Measurements from ENCODE around the gene SAXO1. TPM values are rescaled to one million over a fixed set of nuclear protein-coding genes. Genes with fewer than 3 reads are reported as not detected.

Gene SAXO1
- total RNA-seq, 4 donors from 2014 or later: 0.05 to 1.5 (median 0.14) TPM

- no peak overlapping the region for H3K4me3 ChIP-seq
- WGBS: 42% methylated on average over 5 of the region's 5 CpGs
- no peak for DNase-seq (ENCODE audit: low spot score in 2 of 2)
- no peaks in the 10 kb centered on the region for H3K36me3 ChIP-seq
- no peaks in the 10 kb centered on the region for H3K27me3 ChIP-seq
- TF ChIP-seq POLR2A (IDR thresholded peaks at IDR 0.05): no peak
- TF ChIP-seq CTCF (IDR thresholded peaks at IDR 0.05): no peak
- no peak for TF ChIP-seq EP300 (IDR thresholded peaks at IDR 0.05)
- no peak for TF ChIP-seq POLR2AphosphoS5 (IDR thresholded peaks at IDR 0.05)
- H3K4me1 ChIP-seq: peaks cover 18% of the 10 kb centered on the region
- no peak overlapping the region for H3K27ac ChIP-seq
- no peaks in the 10 kb centered on the region for H3K9me3 ChIP-seq
Measured at GRCh38 chr9:18982262-18982620, 50.8 kb downstream of the SAXO1 start.

GRCh38 chr9:18981476-18982261, 51.3 kb downstream of the SAXO1 start:
- Histone ChIP-seq H3K4me1 (peaks cover 18% of the 10 kb centered on the region), H3K9me3 (no peaks in the 10 kb centered on the region), H3K27me3 (no peaks in the 10 kb centered on the region), H3K36me3 (no peaks in the 10 kb centered on the region), H3K27ac (no peak overlapping the region), H3K4me3 (no peak overlapping the region)
- WGBS: 87% methylated on average over 4 of the region's 4 CpGs
- TF ChIP-seq POLR2A (IDR thresholded peaks at IDR 0.05): no peak
- no peak for TF ChIP-seq POLR2AphosphoS5 (IDR thresholded peaks at IDR 0.05)
- no peak for TF ChIP-seq CTCF (IDR thresholded peaks at IDR 0.05)
- TF ChIP-seq EP300 (IDR thresholded peaks at IDR 0.05): no peak
- no peak for DNase-seq (ENCODE audit: low spot score in 2 of 2)

- Histone ChIP-seq H3K4me3 (no peak overlapping the region), H3K9me3 (no peaks in the 10 kb centered on the region), H3K4me1 (peaks cover 17% of the 10 kb centered on the region), H3K36me3 (no peaks in the 10 kb centered on the region), H3K27me3 (no peaks in the 10 kb centered on the region), H3K27ac (no peak overlapping the region)
- 15% methylated on average over 1 of the region's 1 CpG for WGBS
- no peak for TF ChIP-seq CTCF (IDR thresholded peaks at IDR 0.05)
- TF ChIP-seq EP300 (IDR thresholded peaks at IDR 0.05): no peak
- no peak for TF ChIP-seq POLR2AphosphoS5 (IDR thresholded peaks at IDR 0.05)
- no peak for TF ChIP-seq POLR2A (IDR thresholded peaks at IDR 0.05)
- DNase-seq (ENCODE audit: low spot score in 2 of 2): no peak
Measured at GRCh38 chr9:18980189-18980588, 52.8 kb downstream of the SAXO1 start.

GRCh38 chr9:18979367-18979766, 53.6 kb downstream of the SAXO1 start:
- TF ChIP-seq EP300 (IDR thresholded peaks at IDR 0.05): no peak
- no peak for TF ChIP-seq POLR2AphosphoS5 (IDR thresholded peaks at IDR 0.05)
- no peak for TF ChIP-seq CTCF (IDR thresholded peaks at IDR 0.05)
- no peak for TF ChIP-seq POLR2A (IDR thresholded peaks at IDR 0.05)
- DNase-seq (ENCODE audit: low spot score in 2 of 2): no peak
- H3K27ac ChIP-seq: no peak overlapping the region
- H3K9me3 ChIP-seq: no peaks in the 10 kb centered on the region
- no peaks in the 10 kb centered on the region for H3K36me3 ChIP-seq
- 66% methylated on average over 2 of the region's 2 CpGs for WGBS
- H3K4me3 ChIP-seq: no peak overlapping the region
- peaks cover 15% of the 10 kb centered on the region for H3K4me1 ChIP-seq
- H3K27me3 ChIP-seq: no peaks in the 10 kb centered on the region

GRCh38 chr9:18978188-18978587, 54.8 kb downstream of the SAXO1 start:
- H3K27ac ChIP-seq: no peak overlapping the region
- no peak for DNase-seq (ENCODE audit: low spot score in 2 of 2)
- H3K4me1 ChIP-seq: peaks cover 15% of the 10 kb centered on the region
- H3K9me3 ChIP-seq: no peaks in the 10 kb centered on the region
- H3K4me3 ChIP-seq: no peak overlapping the region
- TF ChIP-seq EP300 (IDR thresholded peaks at IDR 0.05): no peak
- no peak for TF ChIP-seq POLR2AphosphoS5 (IDR thresholded peaks at IDR 0.05)
- no peak for TF ChIP-seq CTCF (IDR thresholded peaks at IDR 0.05)
- no peak for TF ChIP-seq POLR2A (IDR thresholded peaks at IDR 0.05)
- 97% methylated on average over 2 of the region's 2 CpGs for WGBS
- no peaks in the 10 kb centered on the region for H3K27me3 ChIP-seq
- H3K36me3 ChIP-seq: no peaks in the 10 kb centered on the region

All from suprapubic skin (tissue), 4 donors.